SK-N-SH (cell line): ENCODE measurements around the gene TCHP.
"Not testable (repeated sequence)": the region's sequence is repeated elsewhere in the genome, so short reads cannot be mapped to it uniquely, and the experiment has no call there.

Experiments used
- CHD2 ChIP-seq: fragments of 150-350 bp; IDR thresholded peaks from 2 replicates; pipeline ENCODE4 v1.6.1; 2018; ENCODE audit warnings: low read length; ENCODE audit not compliant: partially characterized antibody
- CTCF ChIP-seq: fragments of 200-600 bp; sonication (generic); IDR thresholded peaks from 2 replicates; pipeline ENCODE4 v1.6.1; 2017; ENCODE audit warnings: antibody characterized with exemption, mild to moderate bottlenecking, moderate library complexity
- EP300 ChIP-seq, 2 experiments: IDR thresholded peaks; 2 replicates each; pipeline versions ENCODE4 v1.4.0 to v1.6.1; 2012; ENCODE audit warnings: borderline replicate concordance in 1 of 2, low read depth in 1 of 2, low read length in 1 of 2
- EZH2phosphoT487 ChIP-seq: fragments of 200-600 bp; sonication (generic); IDR thresholded peaks from 2 replicates; pipeline ENCODE4 v1.6.1; 2017; ENCODE audit warnings: low read depth, mixed run types, mild to moderate bottlenecking, antibody characterized with exemption, moderate library complexity, borderline replicate concordance
- FOXJ3 ChIP-seq: sonication (generic); formaldehyde crosslinking; IDR thresholded peaks from 2 replicates; pipeline ENCODE4 v1.5.1; 2020; ENCODE audit warnings: mild to moderate bottlenecking, missing genetic modification reagents
- MXI1 ChIP-seq: IDR thresholded peaks from 2 replicates; pipeline ENCODE4 v1.6.1; 2012; ENCODE audit warnings: mild to moderate bottlenecking, low read depth, low read length, improper control_type of control experiment
- NFIC ChIP-seq: IDR thresholded peaks from 2 replicates; pipeline ENCODE4 v1.4.0; 2012; ENCODE audit warnings: borderline replicate concordance
- POLR2AphosphoS5 ChIP-seq: IDR thresholded peaks from 2 replicates; pipeline ENCODE4 v1.6.1; 2012; ENCODE audit warnings: low read depth, low read length
- RFX5 ChIP-seq: IDR thresholded peaks from 2 replicates; pipeline ENCODE4 v1.6.1; 2012; ENCODE audit warnings: mild to moderate bottlenecking, improper control_type of control experiment, low read length
- SIN3A ChIP-seq: IDR thresholded peaks from 2 replicates; pipeline ENCODE4 v1.6.1; 2012; ENCODE audit warnings: low read depth, mild to moderate bottlenecking, low read length, moderate library complexity, borderline replicate concordance

- TF ChIP-seq RFX5; FOXJ3 (CRISPR knock-in tag); CHD2; CTCF; POLR2AphosphoS5; EZH2phosphoT487; EP300 (IDR thresholded peaks at IDR 0.05; ENCODE audit: borderline replicate concordance in 1 of 2, low read depth in 1 of 2, low read length in 1 of 2); NFIC; MXI1; SIN3A: not testable (repeated sequence)
Observed at GRCh38 chr12:109899345-109899744, 729 bp upstream of the TCHP start.
